Sigmoid colon (tissue), 7 donors: ENCODE data around the gene LYPD6. TPM values are rescaled to one million over a fixed set of nuclear protein-coding genes. Genes with fewer than 3 reads are reported as not detected.

Experiments
- DNase-seq: peaks from one replicate; pipeline ENCODE4 v3.0.0-alpha.2; 2019
- H3K27ac ChIP-seq, 4 donors: fragments of 200-600 bp; sonication (generic); one replicate each; pipeline ENCODE4 v1.5.1; 2016 to 2019; ENCODE audit warnings: mild to moderate bottlenecking in 1 of 4
- H3K27me3 ChIP-seq, 3 donors: fragments of 200-600 bp; sonication (generic); one replicate each; pipeline ENCODE4 v1.5.1; 2019; ENCODE audit warnings: mild to moderate bottlenecking in 1 of 3
- H3K36me3 ChIP-seq, 4 donors: fragments of 200-600 bp; sonication (generic); one replicate each; pipeline ENCODE4 v1.5.1; 2016 to 2019
- H3K4me1 ChIP-seq, 4 donors: fragments of 200-600 bp; sonication (generic); one replicate each; pipeline ENCODE4 v1.5.1; 2017 to 2019
- H3K4me3 ChIP-seq, 4 donors: fragments of 200-600 bp; sonication (generic); one replicate each; pipeline ENCODE4 v1.5.1; 2017 to 2019; ENCODE audit warnings: mild to moderate bottlenecking in 2 of 4, moderate library complexity in 1 of 4
- H3K9me3 ChIP-seq, 4 donors: fragments of 200-600 bp in 3 of 4; sonication (generic) in 3 of 4; one replicate each; pipeline versions ENCODE4 v1.5.1 to v1.6.1; 2013 to 2019
- CTCF ChIP-seq, 4 experiments: fragments of 450-650 bp in 3 of 4; fragments of 200-600 bp in 1 of 4; IDR thresholded peaks; one replicate each; pipeline ENCODE4 v1.5.1; 2016 to 2019; ENCODE audit warnings: antibody characterized with exemption in 4 of 4, mild to moderate bottlenecking in 3 of 4, moderate library complexity in 2 of 4
- EP300 ChIP-seq, 4 donors: sonication (generic); formaldehyde crosslinking; IDR thresholded peaks; one replicate each; pipeline ENCODE4 v1.6.1; 2017; ENCODE audit warnings: antibody characterized with exemption in 4 of 4
- POLR2A ChIP-seq, 2 donors: fragments of 450-650 bp; IDR thresholded peaks; one replicate each; pipeline ENCODE4 v1.6.1; 2016; ENCODE audit warnings: antibody characterized with exemption in 2 of 2, mild to moderate bottlenecking in 2 of 2, moderate library complexity in 2 of 2
- POLR2AphosphoS5 ChIP-seq, 4 donors: sonication (generic); formaldehyde crosslinking; IDR thresholded peaks; one replicate each; pipeline ENCODE4 v1.6.1; 2017; ENCODE audit warnings: antibody characterized with exemption in 4 of 4
- WGBS, 2 donors: extraction: QIAGEN DNeasy Blood & Tissue Kit; methylation state at CpG; one replicate each; pipeline ENCODE4 v1.1.7; 2013; 5-methylcytosine and 5-hydroxymethylcytosine counted together
- intact Hi-C: fragments of 100-400 bp; cut with DNase I; formaldehyde crosslinking; loops from one replicate; pipeline ENCODE4 v1.15.1; 2023
- polyA plus RNA-seq, 3 donors: library from polyadenylated mRNA; stranded (reverse); fragments of 200-250 nt; gene quantifications; one replicate each; pipeline ENCODE4 v1.2.3, GENCODE V29; 2013
- total RNA-seq, 4 donors: library from RNA; depleted of rRNA; stranded (reverse); fragments of >200 nt; gene quantifications; one replicate each; pipeline ENCODE4 v1.1.0, GENCODE V29; 2016
- donor health status: healthy with polysubstance abuse.
- donor health status: Bipolar disorder and iron deficiency.
- donor health status: healthy.

The LYPD6 gene
- total and polyA plus RNA-seq, 7 donors: 1.0 to 2.0 (median 1.4) TPM

DNA sequence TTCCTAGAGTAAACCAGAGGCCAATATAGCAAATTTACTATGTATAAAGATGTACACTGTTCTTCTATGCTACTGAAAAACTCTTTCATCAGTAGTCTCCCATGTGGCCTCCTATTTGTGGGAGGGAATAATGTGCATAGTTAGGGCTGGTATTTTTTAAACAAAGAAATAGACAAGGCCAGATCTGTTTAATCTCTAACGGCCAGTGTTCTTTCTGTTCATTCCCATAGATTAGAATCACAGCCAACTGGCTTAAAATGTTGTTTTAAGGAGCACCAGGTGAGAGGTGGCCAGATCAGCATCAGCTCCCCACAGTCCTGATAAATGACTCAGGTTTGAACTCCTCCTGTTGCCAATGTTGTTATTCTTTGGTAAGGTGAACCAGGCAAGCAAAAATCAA, 12.1 kb downstream of the LYPD6 start:
- 23 to 54% methylated on average over 1 of the region's 1 CpG for whole genome bisulfite sequencing, 2 donors
- Histone ChIP-seq H3K27ac (no peak overlapping the region), H3K36me3 (no peaks in the 10 kb centered on the region), H3K9me3 (no peaks in the 10 kb centered on the region), H3K27me3 (no peaks in the 10 kb centered on the region), H3K4me1 (peaks cover 0 to 9% (median 0%) of the 10 kb centered on the region in 4 donors), H3K4me3 (no peak overlapping the region)
- DNase-seq: no peak
- peak in 1 of 4 donors; percentile 64 for TF ChIP-seq POLR2AphosphoS5 (IDR thresholded peaks at IDR 0.05)
- TF ChIP-seq EP300 (IDR thresholded peaks at IDR 0.05): no peak
- no peak for TF ChIP-seq CTCF (IDR thresholded peaks at IDR 0.05)
- no peak for TF ChIP-seq POLR2A (IDR thresholded peaks at IDR 0.05)
- intact Hi-C loops: no loop called here

DNA sequence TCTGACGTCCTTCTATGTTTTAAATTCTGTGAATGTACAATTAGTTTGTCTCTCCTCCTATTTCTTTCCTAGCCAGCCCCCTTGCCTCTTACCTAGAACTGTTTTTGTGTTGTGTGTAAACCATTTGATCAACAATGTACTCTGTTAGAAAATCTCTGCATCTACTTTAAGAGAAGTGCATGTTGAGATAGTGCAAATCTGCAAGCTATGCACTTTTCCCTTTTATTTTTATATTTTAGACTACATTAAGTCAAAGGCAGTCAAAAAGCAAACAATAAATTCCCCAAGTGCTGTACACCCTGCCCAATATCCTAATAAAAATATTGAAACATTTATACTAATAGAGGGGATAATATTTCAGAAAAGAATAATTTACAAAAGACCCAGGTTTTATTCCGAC, 13.7 kb downstream of the LYPD6 start:
- Histone ChIP-seq H3K4me3 (no peak overlapping the region), H3K4me1 (peaks cover 0 to 9% (median 0%) of the 10 kb centered on the region in 4 donors), H3K27me3 (no peaks in the 10 kb centered on the region), H3K9me3 (no peaks in the 10 kb centered on the region), H3K36me3 (no peaks in the 10 kb centered on the region), H3K27ac (no peak overlapping the region)
- intact Hi-C loops: no loop called here
- TF ChIP-seq CTCF (IDR thresholded peaks at IDR 0.05) (no peak), POLR2AphosphoS5 (IDR thresholded peaks at IDR 0.05) (no peak), EP300 (IDR thresholded peaks at IDR 0.05) (no peak), POLR2A (IDR thresholded peaks at IDR 0.05) (no peak)
- no peak for DNase-seq
- 82 to 93% methylated on average over 2 of the region's 2 CpGs for WGBS, 2 donors

DNA sequence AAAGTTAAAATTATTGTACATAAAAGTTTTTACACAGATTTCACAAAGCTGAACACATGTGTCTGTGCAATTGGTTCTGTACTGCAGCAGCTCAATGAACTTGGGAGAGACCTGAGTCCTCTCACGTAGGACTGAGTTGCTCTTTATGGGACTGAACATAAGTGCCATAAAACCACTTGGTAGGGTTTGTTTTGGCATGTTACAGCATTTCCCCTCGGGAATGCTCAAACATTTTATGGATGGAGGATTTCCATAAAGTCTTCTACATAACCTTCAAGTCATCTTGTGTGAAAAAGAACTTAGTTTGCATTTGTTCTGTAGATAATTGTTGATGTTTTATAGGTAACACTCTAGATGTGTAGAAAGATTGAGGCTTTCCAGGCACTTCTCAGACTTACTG, 15.9 kb downstream of the LYPD6 start:
- Histone ChIP-seq H3K27ac (no peak overlapping the region), H3K27me3 (no peaks in the 10 kb centered on the region), H3K4me1 (peaks cover 0 to 9% (median 0%) of the 10 kb centered on the region in 4 donors), H3K4me3 (no peak overlapping the region), H3K9me3 (no peaks in the 10 kb centered on the region), H3K36me3 (no peaks in the 10 kb centered on the region)
- no peak for TF ChIP-seq EP300 (IDR thresholded peaks at IDR 0.05)
- no peak for TF ChIP-seq POLR2AphosphoS5 (IDR thresholded peaks at IDR 0.05)
- TF ChIP-seq CTCF (IDR thresholded peaks at IDR 0.05): no peak
- no peak for TF ChIP-seq POLR2A (IDR thresholded peaks at IDR 0.05)
- intact Hi-C loops: no loop called here
- 15 to 52% methylated on average over 2 of the region's 2 CpGs for WGBS, 2 donors
- DNase-seq: no peak

DNA sequence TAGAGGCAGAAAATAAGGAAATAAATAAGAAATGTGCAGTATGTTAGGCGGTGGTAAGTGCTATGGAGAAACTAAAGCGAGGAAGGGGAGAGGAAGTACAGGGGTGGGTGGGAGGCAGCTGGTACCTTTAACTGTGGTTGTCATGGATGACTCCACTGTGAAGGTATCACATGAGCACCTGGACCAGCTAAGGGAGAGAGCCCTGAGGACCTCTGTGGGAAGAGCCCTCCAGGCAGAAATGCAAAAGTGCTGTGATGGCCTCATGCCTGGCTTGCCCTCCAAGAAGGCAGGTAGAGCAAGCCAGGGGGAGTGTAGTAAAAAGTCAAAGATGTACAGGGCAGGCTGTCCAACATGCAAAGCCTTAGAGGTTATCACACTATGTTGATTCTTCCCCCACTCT, 17.9 kb downstream of the LYPD6 start:
- peaks cover 0 to 6% (median 0%) of the 10 kb centered on the region in 4 donors for H3K4me1 ChIP-seq
- no peak for TF ChIP-seq POLR2AphosphoS5 (IDR thresholded peaks at IDR 0.05)
- TF ChIP-seq CTCF (IDR thresholded peaks at IDR 0.05): no peak
- TF ChIP-seq POLR2A (IDR thresholded peaks at IDR 0.05): no peak
- no peak for TF ChIP-seq EP300 (IDR thresholded peaks at IDR 0.05)
- DNase-seq: no peak
- H3K4me3 ChIP-seq: no peak overlapping the region
- no peaks in the 10 kb centered on the region for H3K36me3 ChIP-seq
- H3K27me3 ChIP-seq: no peaks in the 10 kb centered on the region
- H3K9me3 ChIP-seq: no peaks in the 10 kb centered on the region
- no peak overlapping the region for H3K27ac ChIP-seq
- intact Hi-C loops: no loop called here
- WGBS, 2 donors: 94 to 98% methylated on average over 2 of the region's 2 CpGs

GRCh38 chr2:149353421-149353820, 23.0 kb downstream of the LYPD6 start:
- H3K9me3 ChIP-seq: no peaks in the 10 kb centered on the region
- intact Hi-C loops: no loop called here
- WGBS, 2 donors: 73 to 74% methylated on average over 3 of the region's 3 CpGs

More at GRCh38 chr2:149353421-149353820, 23.0 kb downstream of the LYPD6 start:
- Histone ChIP-seq H3K27me3 (no peaks in the 10 kb centered on the region), H3K36me3 (no peaks in the 10 kb centered on the region), H3K4me3 (no peak overlapping the region), H3K4me1 (peaks cover 0 to 7% (median 0%) of the 10 kb centered on the region in 4 donors), H3K27ac (no peak overlapping the region)
- DNase-seq: no peak
- TF ChIP-seq POLR2AphosphoS5 (IDR thresholded peaks at IDR 0.05): no peak
- no peak for TF ChIP-seq EP300 (IDR thresholded peaks at IDR 0.05)
- no peak for TF ChIP-seq POLR2A (IDR thresholded peaks at IDR 0.05)
- TF ChIP-seq CTCF (IDR thresholded peaks at IDR 0.05): no peak
